Anterior cingulate cortex (tissue), 58 donors: ENCODE measurements around the gene CTSF.
"Not testable (repeated sequence)": the region's sequence is repeated elsewhere in the genome, so short reads cannot be mapped to it uniquely, and the experiment has no call there.

Experiments
- DNase-seq, 58 donors: peaks; one replicate each; lab custom pipeline; 2025; lab: John Stamatoyannopoulos, UW

CTSF gene

DNA sequence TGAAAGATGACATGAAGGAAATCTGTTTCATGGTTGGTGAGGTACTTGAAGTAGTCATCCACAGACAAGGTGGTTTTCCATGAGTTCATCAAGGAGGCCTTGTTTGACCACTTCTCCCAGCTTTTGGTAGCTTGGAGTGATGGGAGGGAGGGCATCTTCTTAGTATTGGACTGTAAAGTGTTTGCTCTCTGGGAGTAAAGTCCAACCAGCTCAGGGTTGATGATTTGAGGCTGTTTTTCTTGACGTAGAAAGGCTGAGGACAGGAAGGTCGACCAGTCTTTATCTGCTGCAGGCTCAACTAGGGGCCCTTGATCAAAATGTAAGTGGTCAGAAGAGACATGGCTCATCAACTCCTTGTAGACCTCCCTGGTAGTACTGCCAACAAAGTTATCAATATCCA is 22.8 kb upstream of the CTSF start:
- DNase-seq, result no peak

DNA sequence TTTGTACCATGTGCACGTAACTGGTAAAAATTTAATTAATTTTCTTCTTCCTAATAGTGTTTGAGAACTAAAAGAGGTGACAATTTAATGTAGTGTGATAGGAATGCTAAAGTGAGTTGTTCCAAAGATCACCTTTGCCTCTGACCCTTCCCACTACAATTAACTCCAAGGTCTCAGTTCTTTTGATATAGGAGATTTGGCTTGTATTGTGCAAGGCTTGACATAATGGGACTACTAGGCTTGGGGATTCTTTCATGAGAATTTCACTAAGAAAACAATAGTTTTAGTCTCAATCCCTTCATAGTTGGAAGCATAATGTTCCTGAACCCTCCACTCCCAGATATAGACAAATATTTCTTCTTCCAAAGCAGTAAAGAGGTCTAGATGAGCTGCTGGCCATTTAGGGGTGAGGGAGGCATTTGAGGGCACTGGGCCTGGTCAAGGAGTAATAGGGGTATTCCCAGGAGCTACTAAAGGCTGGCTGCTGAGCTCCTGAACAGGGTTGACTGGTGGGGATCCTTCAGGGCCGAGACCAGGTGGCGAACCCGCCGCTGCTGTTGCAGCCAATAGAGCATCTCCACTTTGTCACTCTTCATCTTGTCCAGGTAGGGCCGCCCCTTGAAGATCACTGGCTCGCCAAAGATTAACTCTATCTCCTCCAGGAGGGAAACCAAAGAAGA is 21.7 kb upstream of the CTSF start:
- DNase-seq, result no peak

DNA sequence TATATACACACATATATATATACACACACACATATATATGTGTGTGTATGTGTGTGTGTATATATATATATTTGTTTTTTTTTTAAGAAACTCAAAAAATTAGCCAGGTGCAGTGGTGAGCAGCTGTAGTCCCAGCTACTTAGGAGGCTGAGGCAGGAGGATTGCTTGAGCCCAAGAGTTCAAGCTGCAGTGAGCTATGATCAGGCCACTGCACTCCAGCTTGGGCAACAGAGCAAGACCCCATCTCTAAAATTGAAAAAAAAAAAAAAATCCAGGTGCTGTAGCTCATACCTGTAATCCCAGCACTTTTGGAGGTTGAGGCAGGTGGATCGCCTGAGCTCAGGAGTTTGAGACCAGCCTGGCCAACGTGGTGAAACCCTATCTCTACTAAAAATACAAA is 20.9 kb upstream of the CTSF start:
- DNase-seq, result not testable (repeated sequence)

DNA sequence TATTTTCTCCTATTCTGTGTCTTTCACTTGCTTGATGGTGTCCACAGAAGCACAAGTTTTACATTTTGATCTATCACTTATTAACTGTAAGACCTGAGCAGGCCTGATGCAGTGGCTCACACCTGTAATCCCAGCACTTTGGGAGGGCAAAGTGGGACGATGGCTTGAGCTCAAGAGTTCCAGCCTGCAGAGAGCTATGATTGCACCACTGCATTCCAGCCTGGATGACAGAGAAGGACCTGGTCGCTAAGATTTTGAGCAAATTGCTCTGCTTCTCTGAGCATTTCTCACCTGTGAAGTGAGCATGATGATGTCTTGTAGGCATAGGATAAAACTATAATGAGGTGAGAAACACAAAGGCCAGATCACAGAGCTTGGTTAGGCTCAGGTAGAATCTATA is 17.7 kb upstream of the CTSF start:
- DNase-seq, result no peak

DNA sequence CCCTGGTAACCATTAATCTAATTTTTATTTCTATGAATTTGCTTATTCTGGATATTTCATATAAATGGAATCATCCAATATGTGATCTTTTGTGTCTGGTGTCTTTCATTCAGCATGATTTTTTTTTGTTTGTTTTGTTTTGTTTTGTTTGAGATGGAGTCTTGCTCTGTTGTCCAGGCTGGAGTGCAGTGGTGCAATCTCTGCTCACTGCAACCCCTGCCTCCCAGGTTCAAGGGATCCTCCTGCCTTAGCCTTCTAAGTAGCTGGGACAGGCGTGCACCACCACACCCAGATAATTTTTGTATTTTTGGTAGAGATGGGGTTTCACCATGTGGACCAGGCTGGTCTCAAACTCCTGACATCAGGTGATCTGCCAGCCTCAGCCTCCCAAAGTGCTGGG is 17.0 kb upstream of the CTSF start:
- DNase-seq, result not testable (repeated sequence)

DNA sequence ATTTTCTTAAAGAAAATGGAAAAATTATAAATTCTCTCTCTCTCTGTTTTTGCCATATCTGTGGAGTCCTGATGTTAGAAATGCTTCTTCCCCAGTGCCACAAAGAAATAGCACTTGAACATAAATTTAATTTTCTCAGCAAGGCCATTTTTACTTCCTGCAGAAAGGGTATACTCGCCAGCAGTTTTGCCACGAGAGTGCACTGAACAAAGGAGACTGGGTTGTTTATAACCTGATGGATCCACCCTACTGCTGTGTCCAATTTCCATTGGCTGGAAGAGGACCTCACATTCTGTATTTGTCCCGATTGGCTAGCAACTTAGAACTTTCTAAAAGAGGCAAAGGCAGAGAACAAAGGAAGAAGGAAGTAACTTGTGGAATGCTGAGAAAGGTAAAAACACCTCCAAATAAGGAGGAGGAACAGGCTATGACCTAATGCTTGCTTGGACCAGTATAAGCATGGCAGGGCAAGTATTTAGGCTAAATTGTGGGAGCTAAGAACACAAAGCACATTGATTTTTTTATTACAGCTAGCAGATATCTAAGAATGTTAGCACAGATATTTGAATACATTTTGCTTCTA is 14.2 kb upstream of the CTSF start:
- DNase-seq, result not testable (repeated sequence)

DNA sequence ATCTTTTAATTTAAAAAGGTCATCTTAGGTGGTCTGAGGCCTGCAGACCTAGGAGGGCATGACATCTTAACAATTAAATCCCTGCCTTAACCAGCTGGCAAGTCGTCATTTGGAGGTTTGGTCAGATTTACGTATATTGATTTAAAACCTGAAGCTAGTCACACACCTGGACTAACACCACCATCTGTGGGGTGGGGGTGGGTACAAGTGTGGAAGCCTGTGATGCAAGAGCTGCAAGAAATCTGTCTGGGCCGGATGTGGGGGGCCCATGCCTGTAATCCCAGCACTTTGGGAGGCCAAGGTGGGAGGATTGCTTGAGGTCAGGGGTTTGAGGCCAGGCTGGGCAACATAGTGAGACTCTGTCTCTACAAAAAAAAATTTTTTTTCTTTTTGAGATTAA is 12.9 kb upstream of the CTSF start:
- no peak for DNase-seq

DNA sequence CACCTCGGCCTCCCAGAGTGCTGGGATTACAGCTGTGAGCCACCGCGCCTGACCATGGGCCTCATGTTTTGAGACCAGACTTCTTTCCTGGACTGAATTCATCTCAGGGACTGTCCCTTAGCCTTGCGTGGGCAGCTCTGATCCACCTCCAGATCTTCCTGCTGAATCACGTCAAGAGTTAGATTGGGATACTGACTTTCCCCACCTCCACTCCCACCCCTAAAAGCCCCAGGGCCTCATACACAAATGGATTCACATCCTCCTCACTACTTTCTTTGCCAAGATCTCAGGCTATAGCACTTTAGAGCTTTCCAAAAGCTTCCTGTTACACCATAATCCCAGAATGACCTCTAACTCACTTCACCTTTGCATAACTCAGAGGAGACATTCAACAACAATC is 12.4 kb upstream of the CTSF start:
- no peak for DNase-seq

DNA sequence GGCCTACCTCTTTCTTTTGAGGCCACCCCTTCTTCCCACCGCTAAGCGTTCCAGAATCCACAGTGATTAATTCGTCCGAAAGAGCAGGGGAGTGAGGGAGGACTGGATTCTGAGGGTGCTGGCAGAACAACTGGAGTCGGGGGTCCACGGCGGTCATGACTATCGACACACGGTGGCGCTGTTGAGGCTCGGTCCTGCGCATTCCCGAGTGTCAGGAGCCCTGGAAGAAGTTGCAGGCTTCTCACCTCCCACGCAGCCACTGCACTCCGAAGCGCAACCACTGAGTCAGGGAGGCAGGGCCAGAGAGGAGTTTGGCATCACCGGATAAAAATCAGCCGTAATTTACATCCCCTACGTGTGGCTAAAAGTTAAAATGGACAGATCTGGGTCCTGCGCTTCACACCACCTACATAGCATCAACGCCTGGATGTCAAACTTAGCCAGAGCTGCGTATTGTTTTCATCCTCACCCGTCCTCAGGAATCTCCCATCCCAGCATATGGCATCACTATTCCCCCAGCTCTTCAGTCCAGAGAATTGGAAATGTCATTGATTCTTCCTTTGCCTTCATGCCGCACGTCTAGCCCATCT is 10.7 kb upstream of the CTSF start:
- peak in 56 of 58 donors; percentile 6 to 84 (median 52) for DNase-seq

DNA sequence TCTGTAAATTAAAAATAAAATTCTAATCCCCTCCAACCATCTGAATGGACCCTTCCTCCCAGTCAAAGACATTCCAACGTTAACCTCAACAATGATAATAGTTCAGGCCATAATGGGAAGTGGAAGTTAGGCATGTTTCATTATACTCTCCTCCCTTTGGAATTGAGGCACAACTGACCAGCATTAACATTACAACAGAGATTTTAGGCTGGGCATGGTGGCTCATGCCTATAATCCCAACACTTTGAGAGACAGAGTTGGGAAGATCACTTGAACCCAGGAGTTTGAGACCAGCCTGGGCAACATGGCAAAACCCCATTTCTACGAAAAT is 2.4 kb upstream of the CTSF start:
- DNase-seq, result no peak

DNA sequence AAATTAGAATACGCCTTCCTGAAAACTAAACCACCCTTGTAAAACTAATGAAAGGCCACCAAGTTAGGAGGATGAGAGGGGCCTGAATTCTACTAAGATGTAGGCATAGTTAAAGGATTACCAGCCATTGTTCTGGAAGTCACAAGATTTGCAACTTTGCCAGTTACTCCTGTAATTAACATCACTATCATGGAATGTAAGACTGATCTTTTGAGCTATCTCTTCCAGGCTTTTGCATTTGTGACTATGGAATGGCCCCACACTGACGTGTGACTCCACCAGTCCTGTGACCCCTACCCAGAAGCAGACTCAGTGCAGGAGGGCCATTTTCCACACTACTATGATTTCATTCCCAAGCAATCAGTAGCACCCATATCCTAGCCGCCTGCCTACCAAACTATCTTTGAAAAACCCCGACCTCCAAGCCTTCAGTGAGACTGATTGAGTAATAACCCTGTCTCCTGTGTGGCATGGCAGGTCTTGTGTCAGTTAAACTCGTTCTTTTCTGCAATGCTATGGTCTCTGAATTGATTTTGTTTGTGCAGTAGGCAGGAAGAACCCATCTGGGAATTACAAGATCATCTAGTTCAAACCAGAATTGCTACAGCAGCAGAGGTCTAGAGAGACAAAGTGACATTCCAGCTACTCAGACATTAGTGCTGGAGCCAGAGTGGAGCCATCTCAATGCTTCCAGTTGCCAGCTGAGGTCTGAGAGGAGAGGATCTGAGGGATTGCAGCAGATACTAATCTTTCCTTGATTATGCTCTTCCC is 1.9 kb upstream of the CTSF start:
- no peak for DNase-seq

DNA sequence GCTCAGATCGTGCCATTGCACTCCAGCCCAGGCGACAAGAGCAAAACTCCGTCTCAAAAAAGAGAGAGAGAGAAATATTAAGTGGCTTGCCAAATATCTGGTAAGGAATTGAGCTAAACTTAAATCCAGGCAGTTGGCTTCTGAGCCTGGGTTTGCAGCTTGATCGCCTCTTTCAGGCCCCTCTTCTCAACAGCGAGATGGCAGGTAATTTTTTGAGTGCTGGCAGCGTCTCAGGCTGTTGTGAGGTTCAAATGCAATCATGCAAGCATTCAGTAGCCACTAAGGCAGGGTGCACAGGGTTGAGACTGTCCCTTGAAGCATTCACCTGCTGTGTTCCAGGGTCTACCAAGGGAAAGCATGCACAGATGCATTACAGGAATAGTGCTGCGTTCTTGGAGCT is 670 bp upstream of the CTSF start:
- no peak for DNase-seq

DNA sequence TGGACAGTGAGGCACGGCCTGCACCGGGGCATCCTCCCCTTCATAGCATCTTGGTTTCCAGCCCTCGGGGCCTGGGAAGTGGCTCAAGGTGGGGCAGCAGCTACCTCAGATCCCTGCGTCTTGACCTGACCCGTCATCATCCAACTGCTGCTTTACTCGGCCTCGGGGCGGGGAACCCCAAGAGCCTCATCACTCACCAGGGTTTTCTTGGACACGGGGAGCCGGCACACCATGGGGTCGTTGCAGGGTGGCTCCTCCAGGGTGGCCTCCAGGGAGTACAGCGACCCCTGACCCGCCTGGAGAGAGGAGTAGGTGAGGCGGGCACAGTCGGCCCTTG is 651 bp downstream of the CTSF start:
- DNase-seq, result no peak

DNA sequence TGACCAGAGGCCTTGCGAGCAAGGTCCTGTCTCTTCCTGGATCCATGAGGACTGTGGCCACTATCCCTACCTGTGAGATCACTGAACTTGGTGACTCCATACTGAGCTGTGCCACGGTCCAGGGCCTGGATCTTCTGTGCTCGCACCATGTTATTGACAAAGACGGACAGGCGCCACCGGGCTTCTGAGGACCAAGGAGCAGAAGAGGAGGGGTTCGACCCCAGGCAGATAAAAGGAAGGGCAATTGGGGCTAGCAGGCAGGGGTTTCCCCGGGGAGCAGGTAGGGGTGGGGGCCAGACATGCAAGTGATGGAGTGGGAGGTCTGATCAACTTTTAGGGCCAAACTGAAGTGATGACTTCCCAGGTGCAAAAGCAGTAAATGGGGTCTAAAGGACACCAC is 2.2 kb downstream of the CTSF start:
- no peak for DNase-seq

DNA sequence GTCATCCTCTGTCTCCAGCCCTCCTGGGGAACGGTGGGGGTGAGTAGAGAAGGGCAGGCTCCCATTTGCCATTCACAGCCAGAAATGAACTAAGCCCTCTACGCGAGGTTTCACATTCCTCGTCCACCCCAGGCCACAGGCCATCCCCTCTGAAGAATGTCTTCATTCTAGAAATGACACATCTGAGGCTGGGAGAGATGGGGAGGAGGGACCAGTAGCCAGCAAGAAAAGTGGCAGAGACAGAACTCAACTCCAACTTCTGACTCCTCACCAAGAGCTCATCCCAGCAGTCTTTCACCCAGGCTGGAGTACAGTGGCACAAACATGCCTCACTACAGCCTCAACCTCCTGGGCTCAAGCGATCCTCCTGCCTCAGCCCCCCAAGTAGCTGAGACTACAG is 3.4 kb downstream of the CTSF start:
- no peak for DNase-seq

DNA sequence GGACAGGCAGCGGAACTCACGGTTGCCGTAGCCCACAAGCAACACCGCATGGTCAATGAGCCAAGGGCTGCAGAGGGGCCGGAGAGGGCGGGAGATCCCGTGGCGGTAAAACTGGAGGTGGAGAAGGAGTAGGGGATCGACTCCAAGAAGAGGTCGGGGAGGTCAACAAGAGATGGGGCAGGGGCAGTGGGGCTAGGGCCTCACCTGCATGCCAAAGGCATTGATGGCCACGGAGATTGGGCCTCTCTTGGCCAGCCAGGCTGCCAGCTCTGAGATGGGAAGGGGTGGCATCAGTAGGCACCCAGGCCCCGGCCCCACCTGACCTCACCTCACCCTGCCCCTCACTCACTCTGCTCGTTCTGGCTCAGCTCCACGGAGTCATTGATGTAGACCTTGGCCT is 3.9 kb downstream of the CTSF start:
- DNase-seq, result no peak

DNA sequence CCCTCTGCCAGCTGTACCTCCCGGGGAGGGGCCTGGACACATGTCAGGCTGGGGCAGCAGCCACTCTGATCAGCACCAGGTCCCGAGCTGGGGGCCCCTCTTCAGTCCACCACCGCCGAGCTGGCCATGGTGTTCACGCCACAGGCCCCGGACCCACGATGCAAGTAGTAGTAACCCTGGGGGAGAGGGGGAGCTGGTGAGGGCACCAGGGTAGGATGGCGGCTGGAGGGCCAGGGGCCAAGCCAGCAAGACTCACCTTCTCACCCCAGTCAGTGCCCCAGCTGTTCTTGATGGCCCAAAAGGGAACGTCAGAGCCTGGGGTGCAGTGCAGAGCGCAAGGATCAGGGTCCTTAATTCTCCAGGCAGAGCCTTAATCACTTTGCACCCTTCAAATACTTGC is 4.6 kb downstream of the CTSF start:
- no peak for DNase-seq

DNA sequence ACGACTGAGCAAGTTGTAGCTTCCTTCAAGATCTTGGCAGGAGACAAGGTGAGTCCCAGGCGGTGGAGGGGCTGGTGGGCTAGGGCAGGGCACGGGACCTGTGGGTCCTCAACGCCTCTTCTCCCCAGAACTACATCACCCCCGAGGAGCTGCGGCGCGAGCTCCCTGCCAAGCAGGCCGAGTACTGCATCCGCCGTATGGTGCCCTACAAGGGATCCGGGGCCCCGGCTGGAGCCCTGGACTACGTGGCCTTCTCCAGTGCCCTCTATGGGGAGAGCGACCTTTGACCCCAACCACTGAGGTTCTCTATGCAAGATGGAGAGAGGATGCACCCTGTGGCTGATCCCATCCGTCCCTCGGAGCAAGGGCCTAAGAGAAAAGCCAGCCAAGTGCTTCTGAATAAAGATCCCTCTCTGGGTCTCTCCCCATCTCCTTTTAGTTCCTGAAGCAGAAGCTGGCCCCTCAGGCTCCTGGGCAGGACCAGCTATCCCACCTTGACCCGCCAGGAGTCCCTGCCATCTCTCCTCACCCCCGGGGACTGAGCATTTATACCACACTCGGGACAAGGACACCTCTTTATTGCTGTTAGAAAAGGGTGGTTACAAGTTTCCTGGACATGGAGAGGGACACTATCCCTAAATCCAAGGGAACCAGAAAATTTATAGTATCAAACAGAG is 5.4 kb downstream of the CTSF start:
- DNase-seq, result no peak

DNA sequence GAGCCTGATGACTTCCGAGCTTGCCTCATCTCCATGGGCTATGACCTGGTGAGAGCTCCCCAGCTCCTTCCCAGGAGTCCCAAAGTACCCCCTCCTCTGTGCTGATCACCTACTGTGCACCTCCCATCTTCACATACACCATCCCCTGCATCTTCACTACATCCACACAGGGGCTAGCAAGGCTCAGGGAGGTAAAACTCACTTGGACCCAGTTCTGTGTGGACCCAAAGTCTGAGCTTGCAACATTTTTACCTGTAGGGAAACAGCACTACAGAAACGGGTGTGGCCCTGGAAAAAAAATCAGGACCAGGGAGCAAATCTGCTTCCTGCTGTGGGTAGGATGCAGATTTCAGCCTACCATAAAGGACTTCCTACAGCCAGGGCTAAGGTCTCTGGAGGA is 6.1 kb downstream of the CTSF start:
- no peak for DNase-seq

DNA sequence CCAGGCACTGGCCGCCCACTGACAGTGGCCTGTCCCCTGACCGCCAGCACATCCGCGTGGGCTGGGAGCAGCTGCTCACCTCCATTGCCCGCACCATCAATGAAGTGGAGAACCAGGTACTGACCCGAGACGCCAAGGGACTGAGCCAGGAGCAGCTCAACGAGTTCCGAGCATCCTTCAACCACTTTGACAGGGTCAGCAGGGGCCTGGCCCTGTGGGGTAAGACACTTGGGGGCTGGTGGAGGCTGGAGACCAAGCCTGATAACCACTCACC is 6.5 kb downstream of the CTSF start:
- no peak for DNase-seq

DNA sequence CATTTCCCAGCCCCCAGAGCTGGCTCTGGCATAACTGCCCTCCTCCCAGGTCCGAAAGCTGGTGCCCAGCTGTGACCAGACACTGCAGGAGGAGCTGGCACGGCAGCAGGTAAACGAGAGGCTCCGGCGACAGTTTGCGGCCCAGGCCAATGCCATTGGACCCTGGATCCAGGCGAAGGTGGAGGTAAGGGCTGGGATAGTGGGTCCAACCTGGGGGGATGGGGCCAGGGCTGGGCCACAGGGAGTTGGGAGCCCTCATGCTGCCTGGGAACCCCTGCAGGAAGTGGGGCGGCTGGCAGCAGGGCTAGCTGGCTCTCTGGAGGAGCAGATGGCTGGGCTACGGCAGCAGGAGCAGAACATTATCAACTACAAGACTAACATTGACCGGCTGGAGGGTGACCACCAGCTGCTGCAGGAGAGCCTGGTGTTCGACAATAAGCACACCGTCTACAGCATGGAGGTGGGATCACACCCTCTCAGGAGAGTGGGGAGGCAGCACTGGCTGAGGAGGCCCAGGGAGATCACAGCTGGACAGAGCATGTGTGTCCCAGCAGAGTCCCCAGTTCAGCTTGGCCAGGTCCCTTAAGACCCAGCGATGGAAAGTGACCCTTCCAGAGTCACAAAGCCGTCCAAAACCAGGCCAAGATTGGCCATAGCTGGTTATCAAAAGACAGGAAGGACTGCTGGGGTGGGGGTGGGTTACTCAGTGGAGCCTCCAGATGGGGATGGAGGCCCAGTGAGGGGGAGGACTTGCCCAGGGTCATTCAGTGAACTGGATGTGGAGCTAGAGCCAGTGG is 7.0 kb downstream of the CTSF start:
- no peak for DNase-seq
